Measurements from ENCODE around the gene CASP9.
"Not testable (repeated sequence)": the region's sequence is repeated elsewhere in the genome, so short reads cannot be mapped to it uniquely, and the experiment has no call there.

DNA sequence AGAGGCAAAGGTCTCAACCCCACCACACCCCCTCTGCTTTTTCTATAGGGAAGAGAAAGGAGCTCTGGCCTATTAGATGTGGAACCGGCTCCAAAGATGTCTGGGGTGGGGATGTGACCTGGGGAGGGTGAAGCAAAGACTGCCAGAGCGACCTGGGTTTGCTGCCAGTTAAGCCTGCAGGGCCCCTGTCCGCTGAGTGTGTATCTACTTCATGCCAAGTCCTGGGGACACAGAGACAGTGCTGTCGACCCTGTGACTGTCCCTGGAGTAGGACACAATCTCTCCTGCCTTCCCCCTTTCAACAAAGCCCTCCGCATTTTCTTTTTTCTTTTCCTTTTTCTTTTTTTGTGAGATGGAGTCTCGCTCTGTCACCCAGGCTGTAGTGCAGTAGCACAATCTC, 41.6 kb downstream of the CASP9 start:
- TF ChIP-seq, protein P1, sequence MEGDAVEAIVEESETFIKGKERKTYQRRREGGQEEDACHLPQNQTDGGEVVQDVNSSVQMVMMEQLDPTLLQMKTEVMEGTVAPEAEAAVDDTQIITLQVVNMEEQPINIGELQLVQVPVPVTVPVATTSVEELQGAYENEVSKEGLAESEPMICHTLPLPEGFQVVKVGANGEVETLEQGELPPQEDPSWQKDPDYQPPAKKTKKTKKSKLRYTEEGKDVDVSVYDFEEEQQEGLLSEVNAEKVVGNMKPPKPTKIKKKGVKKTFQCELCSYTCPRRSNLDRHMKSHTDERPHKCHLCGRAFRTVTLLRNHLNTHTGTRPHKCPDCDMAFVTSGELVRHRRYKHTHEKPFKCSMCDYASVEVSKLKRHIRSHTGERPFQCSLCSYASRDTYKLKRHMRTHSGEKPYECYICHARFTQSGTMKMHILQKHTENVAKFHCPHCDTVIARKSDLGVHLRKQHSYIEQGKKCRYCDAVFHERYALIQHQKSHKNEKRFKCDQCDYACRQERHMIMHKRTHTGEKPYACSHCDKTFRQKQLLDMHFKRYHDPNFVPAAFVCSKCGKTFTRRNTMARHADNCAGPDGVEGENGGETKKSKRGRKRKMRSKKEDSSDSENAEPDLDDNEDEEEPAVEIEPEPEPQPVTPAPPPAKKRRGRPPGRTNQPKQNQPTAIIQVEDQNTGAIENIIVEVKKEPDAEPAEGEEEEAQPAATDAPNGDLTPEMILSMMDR (conservative IDR thresholded peaks at IDR 0.05; ENCODE audit: low read depth in 2 of 2), result not testable (repeated sequence)
- TF ChIP-seq EZH2 (IDR thresholded peaks at IDR 0.05; ENCODE audit: low read depth, unreplicated experiment); ZNF331 (CRISPR knock-in tag; IDR thresholded peaks at IDR 0.05; ENCODE audit: low read depth); POLR2AphosphoS5 (IDR thresholded peaks at IDR 0.05; ENCODE audit: low read depth); EZH2phosphoT487 (IDR thresholded peaks at IDR 0.05; ENCODE audit: unreplicated experiment); CREB1 (CRISPR knock-in tag; IDR thresholded peaks at IDR 0.05; ENCODE audit: low read depth): not testable (repeated sequence)
- TF ChIP-seq, protein P2, sequence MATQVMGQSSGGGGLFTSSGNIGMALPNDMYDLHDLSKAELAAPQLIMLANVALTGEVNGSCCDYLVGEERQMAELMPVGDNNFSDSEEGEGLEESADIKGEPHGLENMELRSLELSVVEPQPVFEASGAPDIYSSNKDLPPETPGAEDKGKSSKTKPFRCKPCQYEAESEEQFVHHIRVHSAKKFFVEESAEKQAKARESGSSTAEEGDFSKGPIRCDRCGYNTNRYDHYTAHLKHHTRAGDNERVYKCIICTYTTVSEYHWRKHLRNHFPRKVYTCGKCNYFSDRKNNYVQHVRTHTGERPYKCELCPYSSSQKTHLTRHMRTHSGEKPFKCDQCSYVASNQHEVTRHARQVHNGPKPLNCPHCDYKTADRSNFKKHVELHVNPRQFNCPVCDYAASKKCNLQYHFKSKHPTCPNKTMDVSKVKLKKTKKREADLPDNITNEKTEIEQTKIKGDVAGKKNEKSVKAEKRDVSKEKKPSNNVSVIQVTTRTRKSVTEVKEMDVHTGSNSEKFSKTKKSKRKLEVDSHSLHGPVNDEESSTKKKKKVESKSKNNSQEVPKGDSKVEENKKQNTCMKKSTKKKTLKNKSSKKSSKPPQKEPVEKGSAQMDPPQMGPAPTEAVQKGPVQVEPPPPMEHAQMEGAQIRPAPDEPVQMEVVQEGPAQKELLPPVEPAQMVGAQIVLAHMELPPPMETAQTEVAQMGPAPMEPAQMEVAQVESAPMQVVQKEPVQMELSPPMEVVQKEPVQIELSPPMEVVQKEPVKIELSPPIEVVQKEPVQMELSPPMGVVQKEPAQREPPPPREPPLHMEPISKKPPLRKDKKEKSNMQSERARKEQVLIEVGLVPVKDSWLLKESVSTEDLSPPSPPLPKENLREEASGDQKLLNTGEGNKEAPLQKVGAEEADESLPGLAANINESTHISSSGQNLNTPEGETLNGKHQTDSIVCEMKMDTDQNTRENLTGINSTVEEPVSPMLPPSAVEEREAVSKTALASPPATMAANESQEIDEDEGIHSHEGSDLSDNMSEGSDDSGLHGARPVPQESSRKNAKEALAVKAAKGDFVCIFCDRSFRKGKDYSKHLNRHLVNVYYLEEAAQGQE (IDR thresholded peaks at IDR 0.05; ENCODE audit: unreplicated experiment), result not testable (repeated sequence)
